Thymus (tissue), 11 donors: ENCODE measurements around the gene GNG8. TPM values are rescaled to one million over a fixed set of nuclear protein-coding genes. Genes with fewer than 3 reads are reported as not detected.
"Not testable (repeated sequence)": the region's sequence is repeated elsewhere in the genome, so short reads cannot be mapped to it uniquely, and the experiment has no call there.

Experiments
- DNase-seq, 9 donors: peaks; one replicate each; pipeline ENCODE4 v3.0.0-alpha.2; 2013; ENCODE audit warnings: low spot score in 9 of 9, low read depth in 6 of 9, missing footprints in 1 of 9
- H3K27ac ChIP-seq, 2 donors: one replicate each; pipeline ENCODE4 v1.5.1; 2013; ENCODE audit warnings: control low read depth in 1 of 2, low read depth in 1 of 2, low read length in 1 of 2, mild to moderate bottlenecking in 1 of 2, moderate library complexity in 1 of 2
- H3K27me3 ChIP-seq, 2 donors: one replicate each; pipeline ENCODE4 v1.5.1; 2013; ENCODE audit warnings: low read length in 1 of 2; ENCODE audit not compliant: control insufficient read depth in 2 of 2, insufficient read depth in 1 of 2
- H3K36me3 ChIP-seq, 2 donors: one replicate each; pipeline ENCODE4 v1.5.1; 2013; ENCODE audit warnings: low read length in 1 of 2, mild to moderate bottlenecking in 1 of 2, moderate library complexity in 1 of 2; ENCODE audit not compliant: control insufficient read depth in 2 of 2, insufficient read depth in 2 of 2
- H3K4me1 ChIP-seq, 2 donors: one replicate each; pipeline ENCODE4 v1.5.1; 2013; ENCODE audit warnings: low read length in 2 of 2; ENCODE audit not compliant: control insufficient read depth in 2 of 2, insufficient read depth in 2 of 2
- H3K4me3 ChIP-seq, 2 donors: one replicate each; pipeline ENCODE4 v1.5.1; 2013; ENCODE audit warnings: low read length in 2 of 2, control low read depth in 1 of 2, mild to moderate bottlenecking in 1 of 2
- H3K9me3 ChIP-seq, 2 donors: one replicate each; pipeline ENCODE4 v1.5.1; 2013; ENCODE audit warnings: low read length in 1 of 2, mild to moderate bottlenecking in 1 of 2; ENCODE audit not compliant: control insufficient read depth in 2 of 2, insufficient read depth in 1 of 2
- WGBS: extraction: QIAGEN DNeasy Blood & Tissue Kit; methylation state at CpG from one replicate; pipeline ENCODE4 v1.1.7; 2013; 5-methylcytosine and 5-hydroxymethylcytosine counted together
- polyA plus RNA-seq: library from polyadenylated mRNA; stranded (reverse); fragments of 200-250 nt; gene quantifications from one replicate; pipeline ENCODE4 v1.2.3, GENCODE V29; 2013
- total RNA-seq: library from RNA; stranded (reverse); fragments of 120-200 nt; gene quantifications from one replicate; pipeline ENCODE4 v1.2.4, GENCODE V29; 2013
- donor health status: healthy.

GNG8 gene
- total and polyA plus RNA-seq, 2 donors: 3.8 TPM; not detected in 1

- Histone ChIP-seq H3K9me3 (no peaks in the 10 kb centered on the region), H3K4me3 (peak overlapping the region; percentile 5 to 23), H3K27ac (no peak overlapping the region), H3K27me3 (peaks cover 15 to 79% of the 10 kb centered on the region in 2 donors), H3K36me3 (no peaks in the 10 kb centered on the region), H3K4me1 (peaks cover 6 to 49% of the 10 kb centered on the region in 2 donors)
- peak in 7 of 9 donors; percentile 72 to 91 (median 87) for DNase-seq
- WGBS: 2% methylated on average over 38 of the region's 38 CpGs
Measured at GRCh38 chr19:46634045-46634655, 1.9 kb downstream of the GNG8 start.

- no peak for DNase-seq
- Histone ChIP-seq H3K27me3 (peaks cover 15 to 69% of the 10 kb centered on the region in 2 donors), H3K36me3 (no peaks in the 10 kb centered on the region), H3K4me3 (no peak overlapping the region), H3K4me1 (peaks cover 6 to 41% of the 10 kb centered on the region in 2 donors), H3K27ac (no peak overlapping the region), H3K9me3 (no peaks in the 10 kb centered on the region)
- 97% methylated on average over 3 of the region's 3 CpGs for WGBS
Measured at GRCh38 chr19:46633130-46633529, 2.9 kb downstream of the GNG8 start.

GRCh38 chr19:46631481-46631880, 4.5 kb downstream of the GNG8 start:
- peaks cover 6 to 38% of the 10 kb centered on the region in 2 donors for H3K4me1 ChIP-seq
- peaks cover 12 to 53% of the 10 kb centered on the region in 2 donors for H3K27me3 ChIP-seq
- H3K9me3 ChIP-seq: no peaks in the 10 kb centered on the region
- no peak overlapping the region for H3K4me3 ChIP-seq
- WGBS: 92% methylated on average over 6 of the region's 6 CpGs
- no peak overlapping the region for H3K27ac ChIP-seq
- no peak for DNase-seq
- H3K36me3 ChIP-seq: no peaks in the 10 kb centered on the region

- no peak overlapping the region for H3K27ac ChIP-seq
- WGBS: 94% methylated on average over 14 of the region's 14 CpGs
- no peak overlapping the region for H3K4me3 ChIP-seq
- peaks cover 6 to 39% of the 10 kb centered on the region in 2 donors for H3K4me1 ChIP-seq
- H3K27me3 ChIP-seq: peaks cover 9 to 45% of the 10 kb centered on the region in 2 donors
- H3K36me3 ChIP-seq: no peaks in the 10 kb centered on the region
- no peaks in the 10 kb centered on the region for H3K9me3 ChIP-seq
- DNase-seq: no peak
Measured at GRCh38 chr19:46630586-46631205, 5.3 kb downstream of the GNG8 start.

- DNase-seq: no peak
- Histone ChIP-seq H3K27me3 (peaks cover 3 to 36% of the 10 kb centered on the region in 2 donors), H3K36me3 (no peaks in the 10 kb centered on the region), H3K4me3 (no peak overlapping the region), H3K27ac (no peak overlapping the region), H3K9me3 (no peaks in the 10 kb centered on the region), H3K4me1 (peaks cover 8 to 43% of the 10 kb centered on the region in 2 donors)
- WGBS: 83% methylated on average over 15 of the region's 15 CpGs
Measured at GRCh38 chr19:46629546-46630025, 6.4 kb downstream of the GNG8 start.

GRCh38 chr19:46628970-46629369, 7.0 kb downstream of the GNG8 start:
- not testable (repeated sequence) for H3K4me3 ChIP-seq, H3K36me3 ChIP-seq, DNase-seq, H3K27ac ChIP-seq, H3K9me3 ChIP-seq
- Histone ChIP-seq H3K4me1 (peaks cover 9 to 44% of the 10 kb centered on the region in 2 donors), H3K27me3 (peaks cover 0 to 31% of the 10 kb centered on the region in 2 donors)
- WGBS: 87% methylated on average over 7 of the region's 7 CpGs

- Histone ChIP-seq H3K27me3 (peaks cover 0 to 9% of the 10 kb centered on the region in 2 donors), H3K4me3 (no peak overlapping the region), H3K4me1 (peaks cover 7 to 42% of the 10 kb centered on the region in 2 donors), H3K36me3 (no peaks in the 10 kb centered on the region), H3K27ac (no peak overlapping the region), H3K9me3 (no peaks in the 10 kb centered on the region)
- WGBS: 57% methylated on average over 14 of the region's 14 CpGs
- no peak for DNase-seq
Measured at GRCh38 chr19:46626446-46626845, 9.6 kb downstream of the GNG8 start.

GRCh38 chr19:46625731-46626130, 10.3 kb downstream of the GNG8 start:
- peaks cover 7 to 44% of the 10 kb centered on the region in 2 donors for H3K4me1 ChIP-seq
- H3K4me3 ChIP-seq: no peak overlapping the region
- WGBS: 95% methylated on average over 12 of the region's 12 CpGs
- no peak for DNase-seq
- peaks cover 0 to 8% of the 10 kb centered on the region in 2 donors for H3K27me3 ChIP-seq
- H3K36me3 ChIP-seq: no peaks in the 10 kb centered on the region
- H3K27ac ChIP-seq: peak overlapping the region in 1 of 2 donors; percentile 57
- no peaks in the 10 kb centered on the region for H3K9me3 ChIP-seq

- peaks cover 11 to 50% of the 10 kb centered on the region in 2 donors for H3K4me1 ChIP-seq
- H3K4me3 ChIP-seq: peak within 1 kb of the TSS in 1 of 2 donors; percentile 16
- 19% methylated on average over 13 of the region's 13 CpGs for WGBS
- peak in 1 of 9 donors; percentile 37 for DNase-seq
- no peaks in the 10 kb centered on the region for H3K9me3 ChIP-seq
- peak within 1 kb of the TSS; percentile 13 to 57 for H3K27ac ChIP-seq
- no peaks in the 10 kb centered on the region for H3K36me3 ChIP-seq
- H3K27me3 ChIP-seq: peaks cover 0 to 5% of the 10 kb centered on the region in 2 donors
Measured at GRCh38 chr19:46624958-46625661, 10.9 kb downstream of the GNG8 start, which contains the start of gene PTGIR. PTGIR (minus strand) TSS chr19:46625089; CDS start chr19:46624225, 864 bp downstream.
